PC-3 (cell line): ENCODE results near the gene FLNB.

Experiments used
- CTCF ChIP-seq: fragments of 300-600 bp; sonication (generic); conservative IDR thresholded peaks from 2 replicates; pipeline ENCODE4 v1.5.1; 2017; ENCODE audit warnings: antibody characterized with exemption, low read depth, mild to moderate bottlenecking, low read length
- EZH2 ChIP-seq: fragments of 300-600 bp; sonication (generic); IDR thresholded peaks from one replicate; pipeline ENCODE4 v1.6.1; 2017; ENCODE audit warnings: antibody characterized with exemption, mild to moderate bottlenecking, low read length; ENCODE audit not compliant: unreplicated experiment

DNA sequence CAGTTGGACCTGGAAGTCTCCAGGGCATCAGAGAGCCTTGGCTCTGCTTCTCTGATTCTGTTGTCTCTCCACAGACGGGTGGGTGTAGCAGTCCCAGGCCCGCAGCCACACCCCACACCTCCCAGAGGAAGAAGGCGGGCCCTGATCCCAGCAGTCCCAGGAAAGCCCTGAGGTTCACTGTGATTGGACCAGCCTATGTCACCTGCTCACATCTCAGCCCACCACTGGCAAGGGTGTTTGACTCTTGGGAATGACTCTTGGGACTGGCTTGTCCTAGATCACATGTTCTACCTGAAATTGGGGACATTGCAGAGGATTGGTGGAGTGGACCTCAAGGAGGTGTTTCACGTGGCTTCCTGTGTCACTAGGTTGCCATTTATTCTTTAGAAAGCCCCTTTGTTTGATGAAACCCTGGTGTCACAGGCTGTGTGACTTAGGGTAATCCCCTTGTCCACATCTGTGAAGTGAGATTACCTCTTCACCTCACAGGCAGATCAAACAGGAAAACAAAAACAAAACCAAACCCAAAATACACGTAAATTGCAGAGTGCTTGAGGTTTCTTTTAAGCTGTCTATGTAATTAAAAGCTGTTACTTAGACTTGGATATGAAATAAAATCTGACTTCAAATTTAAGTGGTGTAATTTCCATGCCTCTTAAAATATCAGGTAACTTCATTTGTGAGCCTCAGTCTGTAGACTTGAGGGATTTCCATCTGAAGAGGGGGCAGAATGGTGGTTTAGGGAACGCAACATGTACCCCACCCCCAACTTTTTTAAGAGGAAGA lies 26.7 kb downstream of the FLNB start:
- TF ChIP-seq EZH2 (no peak), CTCF (no peak)
